Endothelial cell of umbilical vein (primary cell): ENCODE results near the gene SOX8. TPM values are rescaled to one million over a fixed set of nuclear protein-coding genes. Genes with fewer than 3 reads are reported as not detected.

Experiments
- BruUV-seq: library from RNA; stranded (reverse); fragments of 400-500 nt; replicated peaks from 2 replicates; lab custom pipeline; 2021; lab: Mats Ljungman, UMichigan
- CTCF ChIA-PET: fragments of 300-600, 350-600 bp; sonication (Branson Sonifier 250); formaldehyde crosslinking; loops from one replicate; lab custom pipeline; 2021; ENCODE audit warnings: antibody characterized with exemption, inconsistent platforms; lab: Charles Lee
- POLR2A ChIA-PET: fragments of 300-600, 350-600 bp; sonication (Branson Sonifier 250); formaldehyde crosslinking; loops from one replicate; lab custom pipeline; 2021; ENCODE audit warnings: antibody characterized with exemption, inconsistent platforms; lab: Charles Lee
- DNase-seq: peaks from one replicate; pipeline ENCODE4 v3.0.0-alpha.2; 2011; ENCODE audit warnings: low read depth, low spot score
- FAIRE-seq: peaks from 2 replicates; lab custom pipeline; 2011; peaks lifted over from hg19 to GRCh38; lab: Jason Lieb, UNC
- H2AFZ ChIP-seq: 2 replicates; pipeline ENCODE4 v1.6.0; 2012; ENCODE audit warnings: low read depth, low read length, control low read depth, inconsistent platforms
- H3K27ac ChIP-seq: 2 replicates; pipeline ENCODE4 v1.5.1; 2011; ENCODE audit warnings: low read depth, mild to moderate bottlenecking, control low read depth, low read length, moderate library complexity; ENCODE audit not compliant: insufficient read depth
- H3K27me3 ChIP-seq, 2 experiments: 2 replicates each; pipeline versions ENCODE4 v1.6.0 to v1.6.1; 2011; ENCODE audit warnings: low read length in 2 of 2, mixed read lengths in 1 of 2; ENCODE audit not compliant: control insufficient read depth in 2 of 2, insufficient read depth in 2 of 2
- H3K36me3 ChIP-seq, 2 experiments: 2 replicates in 1 of 2; 3 replicates in 1 of 2; pipeline ENCODE4 v1.5.1; 2011; ENCODE audit warnings: low read length in 2 of 2, mild to moderate bottlenecking in 1 of 2, moderate library complexity in 1 of 2; ENCODE audit not compliant: control insufficient read depth in 2 of 2, insufficient read depth in 2 of 2; ENCODE audit errors: extremely low read depth in 1 of 2
- H3K4me1 ChIP-seq: 3 replicates; pipeline ENCODE4 v1.5.1; 2011; ENCODE audit warnings: mild to moderate bottlenecking, low read length; ENCODE audit not compliant: control insufficient read depth, insufficient read depth; ENCODE audit errors: extremely low read depth
- H3K4me2 ChIP-seq: 2 replicates; pipeline ENCODE4 v1.6.1; 2011; ENCODE audit warnings: low read length, control low read depth, mixed read lengths; ENCODE audit not compliant: insufficient read depth
- H3K4me3 ChIP-seq, 3 experiments: fragments of 200-600 bp in 1 of 3; sonication (generic), shearing (Covaris generic) in 1 of 3; replicated peaks in 1 of 3; 2 replicates each; pipeline ENCODE4 v1.5.1; 2011 to 2016; ENCODE audit warnings: control low read depth in 3 of 3, low read length in 3 of 3, mild to moderate bottlenecking in 2 of 3, inconsistent platforms in 1 of 3, low read depth in 1 of 3, moderate library complexity in 1 of 3; ENCODE audit not compliant: insufficient read depth in 1 of 3
- H3K79me2 ChIP-seq: 2 replicates; pipeline ENCODE4 v1.6.0; 2012; ENCODE audit warnings: low read length, inconsistent platforms; ENCODE audit not compliant: control insufficient read depth, insufficient read depth
- H3K9ac ChIP-seq: replicated peaks from 2 replicates; pipeline ENCODE3; 2011; ENCODE audit warnings: low read length, control low read depth; ENCODE audit not compliant: insufficient read depth; ENCODE audit errors: extremely low read depth
- H3K9me1 ChIP-seq: replicated peaks from 3 replicates; pipeline ENCODE4 v1.6.0; 2011; ENCODE audit warnings: mild to moderate bottlenecking, low read length; ENCODE audit not compliant: control insufficient read depth, insufficient read depth; ENCODE audit errors: extremely low read depth
- H3K9me3 ChIP-seq: replicated peaks from 2 replicates; pipeline ENCODE4 v1.5.1; 2012; ENCODE audit warnings: low read length, inconsistent platforms; ENCODE audit not compliant: control insufficient read depth, insufficient read depth
- H4K20me1 ChIP-seq: replicated peaks from 2 replicates; pipeline ENCODE3; 2011; ENCODE audit warnings: mild to moderate bottlenecking, low read length; ENCODE audit not compliant: control insufficient read depth, insufficient read depth; ENCODE audit errors: extremely low read depth
- CTCF ChIP-seq, 2 donors: IDR thresholded peaks; 1 replicate in 1 of 2; 2 replicates in 1 of 2; pipeline ENCODE4 v1.5.1; 2011; ENCODE audit warnings: low read length in 2 of 2, mild to moderate bottlenecking in 2 of 2, moderate library complexity in 2 of 2, control low read depth in 1 of 2, inconsistent platforms in 1 of 2, low read depth in 1 of 2; ENCODE audit not compliant: insufficient read depth in 1 of 2; ENCODE audit errors: extremely low read depth in 1 of 2
- EZH2 ChIP-seq: IDR thresholded peaks from 2 replicates; pipeline ENCODE4 v1.6.1; 2012; ENCODE audit warnings: borderline replicate concordance, low read depth, mild to moderate bottlenecking, moderate library complexity, low read length, inconsistent platforms; ENCODE audit not compliant: severe bottlenecking
- JUN ChIP-seq: IDR thresholded peaks from 2 replicates; pipeline ENCODE4 v1.6.1; 2011; ENCODE audit warnings: borderline replicate concordance, low read depth; ENCODE audit not compliant: insufficient read length, insufficient read depth
- MYC ChIP-seq: IDR thresholded peaks from one replicate; pipeline ENCODE4 v1.6.1; 2011; ENCODE audit warnings: mild to moderate bottlenecking, low read depth, low read length
- POLR2A ChIP-seq: IDR thresholded peaks from 2 replicates; pipeline ENCODE4 v1.6.1; 2012; ENCODE audit warnings: low read depth, mild to moderate bottlenecking, control low read depth, low read length
- POLR2AphosphoS5 ChIP-seq: IDR thresholded peaks from 2 replicates; pipeline ENCODE4 v1.6.1; 2012; ENCODE audit warnings: low read depth, mild to moderate bottlenecking, control low read depth, low read length, moderate library complexity; ENCODE audit not compliant: insufficient read depth
- dilution Hi-C: fragments of 300-500 bp; cut with MboI; formaldehyde crosslinking; loops from one replicate; pipeline ENCODE4 v1.15.0; 2019; ENCODE audit warnings: low sequenced_read_pairs; ENCODE audit not compliant: extremely low pct_ligation_motif_present
- intact Hi-C: fragments of 100-400 bp; cut with micrococcal nuclease; formaldehyde crosslinking; loops from one replicate; pipeline ENCODE4 v1.10.0; 2022
- polyA plus RNA-seq, 4 experiments: library from polyadenylated mRNA; depleted of rRNA in 3 of 4; stranded (reverse) in 3 of 4; unstranded in 1 of 4; fragments of >200 nt; gene quantifications; 2 replicates each; pipeline versions ENCODE4 v1.2.1 to v1.2.3, GENCODE V29; 2011 to 2012; ENCODE audit warnings: missing spikeins in 1 of 4
- total RNA-seq: library from RNA; stranded (reverse); gene quantifications from 2 replicates; pipeline ENCODE4 v1.2.3, GENCODE V29; 2021
- TF ChIP-seq, protein P1 (sequence below): IDR thresholded peaks from 2 replicates; pipeline ENCODE4 v1.6.1; 2011; ENCODE audit not compliant: insufficient read depth, insufficient read length

Gene SOX8
- total and polyA plus RNA-seq, 2 donors (not counting 3 experiments of a cell fraction or from before 2014, with no cell fraction given) = 0.52 to 0.53 TPM

DNA sequence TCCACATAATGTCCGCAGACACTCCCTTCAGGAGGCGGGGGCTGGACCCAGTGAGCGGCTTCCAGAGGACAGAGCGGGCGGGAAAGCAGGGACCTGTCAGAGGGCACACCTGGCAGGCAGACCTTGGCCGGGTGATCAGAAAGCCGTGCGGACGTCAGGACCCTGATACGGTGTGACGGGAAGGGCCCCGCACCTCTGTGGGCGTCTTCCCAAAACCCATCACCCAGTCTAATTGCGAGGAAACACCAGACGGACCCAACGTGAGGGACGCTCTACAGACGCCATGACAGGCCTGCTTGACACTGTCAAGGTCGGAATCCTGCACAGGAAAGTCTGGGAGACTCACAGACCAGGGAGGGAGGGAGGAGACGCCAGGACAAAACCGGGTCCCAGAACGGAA, 19.2 kb upstream of the SOX8 start:
- intact Hi-C loops (no loop called here), dilution Hi-C loops (no loop called here)
- no peaks in the 10 kb centered on the region for H3K36me3 ChIP-seq
- no peaks in the 10 kb centered on the region for H3K9me3 ChIP-seq
- FAIRE-seq (no peak), DNase-seq (no peak)
- no peak overlapping the region for H3K4me2 ChIP-seq
- no peak overlapping the region for H3K9ac ChIP-seq
- no peak overlapping the region for H2AFZ ChIP-seq
- H3K4me3 ChIP-seq = no peak overlapping the region
- H3K9me1 ChIP-seq = no peaks in the 10 kb centered on the region
- no peaks in the 10 kb centered on the region for H4K20me1 ChIP-seq
- peaks cover 11% of the 10 kb centered on the region for H3K4me1 ChIP-seq
- POLR2A ChIA-PET = no interaction called here
- H3K27me3 ChIP-seq = no peaks in the 10 kb centered on the region
- no peak overlapping the region for H3K27ac ChIP-seq
- BruUV-seq = no TSS peak
- CTCF ChIA-PET = no interaction called here
- TF ChIP-seq, protein P1, sequence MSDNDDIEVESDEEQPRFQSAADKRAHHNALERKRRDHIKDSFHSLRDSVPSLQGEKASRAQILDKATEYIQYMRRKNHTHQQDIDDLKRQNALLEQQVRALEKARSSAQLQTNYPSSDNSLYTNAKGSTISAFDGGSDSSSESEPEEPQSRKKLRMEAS = no peak
- TF ChIP-seq CTCF (IDR thresholded peaks at IDR 0.05; ENCODE audit: extremely low read depth in 1 of 2, insufficient read depth in 1 of 2, low read depth in 1 of 2, low read length in 2 of 2) = no peak
- TF ChIP-seq MYC = no peak
- no peak for TF ChIP-seq EZH2
- no peak for TF ChIP-seq POLR2AphosphoS5
- no peak for TF ChIP-seq POLR2A
- no peak for TF ChIP-seq JUN
- no peaks in the 10 kb centered on the region for H3K79me2 ChIP-seq
